ENCODE measurements around the gene SLC22A25.

Gene SLC22A25

DNA sequence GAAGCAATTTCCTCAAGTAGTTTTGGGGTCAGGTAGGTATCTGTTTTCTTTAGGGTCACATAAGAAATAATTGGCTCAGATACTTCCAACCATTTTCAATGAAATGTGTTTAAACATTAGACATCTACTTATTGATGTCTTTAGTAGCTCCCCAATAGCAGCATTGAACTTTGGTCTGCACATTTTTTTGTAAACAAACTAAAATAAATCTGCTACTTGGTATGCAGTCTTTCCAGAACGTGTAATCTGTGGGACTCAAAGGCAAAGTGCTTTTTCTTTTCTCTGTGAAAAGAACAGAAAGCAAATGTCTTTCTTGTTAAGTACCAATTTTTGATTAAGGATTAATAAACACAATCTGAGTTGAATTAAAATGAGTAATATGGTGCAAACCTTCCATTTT lies 13.6 kb downstream of the SLC22A25 start:
- DNase-seq: no peak

DNA sequence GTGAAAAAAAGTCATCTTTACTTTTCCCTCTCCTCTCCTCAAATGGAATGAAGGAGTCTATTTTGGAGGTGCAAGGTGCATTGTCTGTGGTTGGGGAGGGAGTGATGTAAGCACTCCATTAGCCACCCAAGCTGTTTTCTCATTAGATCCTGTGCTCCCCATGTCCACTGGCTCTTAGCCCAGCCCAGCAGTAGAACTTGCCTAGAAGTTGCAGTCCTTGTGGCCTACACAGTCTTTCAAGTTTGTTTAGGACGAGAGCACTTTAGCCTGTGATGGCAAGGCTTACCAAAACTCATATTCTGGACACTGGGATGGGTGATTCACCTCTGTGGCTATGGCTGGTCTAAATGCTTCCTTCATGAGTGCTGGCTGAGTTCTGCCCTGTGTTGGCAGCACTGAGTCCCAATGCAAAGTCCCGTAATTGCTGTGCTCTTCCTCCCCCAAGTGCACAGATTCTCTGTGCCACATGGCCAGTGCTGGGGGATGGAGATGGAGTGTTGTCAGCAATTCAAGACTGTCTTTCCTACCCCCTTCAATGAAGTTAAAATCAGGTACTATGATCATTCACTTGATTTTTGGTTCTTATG lies 15.8 kb downstream of the SLC22A25 start:
- no peak for DNase-seq

DNA sequence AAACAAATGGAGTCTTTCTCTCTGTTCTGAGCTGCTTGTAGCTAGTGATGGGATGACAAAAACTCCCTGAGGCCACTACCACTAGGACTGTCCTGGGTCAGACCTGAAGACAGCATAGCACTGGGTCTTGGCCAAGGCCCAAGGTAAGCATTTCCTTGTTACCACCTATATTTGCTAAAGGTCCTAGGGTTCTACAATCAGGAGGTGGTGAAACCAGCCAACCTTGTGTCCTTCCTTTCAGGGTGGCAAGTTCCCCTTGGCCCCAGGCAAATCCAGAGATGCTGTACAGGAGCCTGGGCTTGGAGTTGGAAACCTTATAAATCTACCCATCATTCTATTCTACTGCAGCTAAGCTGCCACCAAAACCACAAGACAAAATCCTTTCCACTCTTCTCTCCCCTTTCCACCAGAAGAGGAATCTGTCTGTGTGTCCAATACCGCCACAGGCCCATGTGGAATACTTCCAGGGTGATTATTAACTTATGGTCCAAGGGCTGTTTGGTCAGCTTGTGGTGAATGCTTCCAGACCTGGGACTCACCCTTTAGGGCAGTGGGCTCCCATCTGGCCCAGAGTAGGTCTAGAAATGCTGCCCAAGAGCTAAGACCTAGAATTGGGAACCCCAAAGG lies 16.8 kb downstream of the SLC22A25 start:
- no peak for DNase-seq

DNA sequence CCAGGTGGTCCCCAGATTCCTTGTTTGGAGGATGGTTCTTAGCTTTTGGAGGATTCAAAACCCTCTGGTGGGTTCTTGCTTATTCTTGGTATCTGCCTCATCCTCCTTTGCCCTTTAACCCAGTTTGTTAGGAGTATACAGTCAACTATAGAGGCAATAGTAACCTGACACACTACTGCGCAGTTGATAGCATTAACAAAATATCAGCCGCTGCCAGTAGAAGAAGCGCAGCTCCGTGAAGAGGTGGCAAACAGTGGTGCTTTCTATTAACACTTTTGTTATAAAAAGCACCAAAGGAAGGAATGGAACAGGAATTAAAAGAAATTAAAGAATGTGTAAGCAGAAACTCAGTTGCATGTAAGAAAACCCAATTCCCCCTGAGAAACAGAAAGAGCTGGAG lies 29.3 kb downstream of the SLC22A25 start:
- no peak for DNase-seq

DNA sequence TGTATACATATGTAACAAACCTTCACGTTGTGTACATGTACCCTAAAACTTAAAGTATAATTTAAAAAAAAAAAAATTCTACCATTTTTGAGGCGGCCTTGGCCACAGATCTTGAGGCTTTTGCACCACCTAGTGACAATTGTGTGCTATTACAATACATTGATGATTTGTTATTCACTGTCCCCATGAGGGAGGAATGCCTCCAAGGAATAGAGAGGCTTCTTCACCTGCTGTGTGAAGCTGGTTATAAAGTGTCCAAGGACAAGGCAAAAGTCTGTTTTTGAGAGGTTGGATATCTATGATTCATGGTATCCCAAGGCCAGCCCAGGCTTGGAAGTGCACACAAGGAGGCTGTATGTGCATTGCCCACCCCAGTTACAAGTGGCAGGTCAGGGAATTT lies 30.7 kb downstream of the SLC22A25 start:
- DNase-seq: no peak

DNA sequence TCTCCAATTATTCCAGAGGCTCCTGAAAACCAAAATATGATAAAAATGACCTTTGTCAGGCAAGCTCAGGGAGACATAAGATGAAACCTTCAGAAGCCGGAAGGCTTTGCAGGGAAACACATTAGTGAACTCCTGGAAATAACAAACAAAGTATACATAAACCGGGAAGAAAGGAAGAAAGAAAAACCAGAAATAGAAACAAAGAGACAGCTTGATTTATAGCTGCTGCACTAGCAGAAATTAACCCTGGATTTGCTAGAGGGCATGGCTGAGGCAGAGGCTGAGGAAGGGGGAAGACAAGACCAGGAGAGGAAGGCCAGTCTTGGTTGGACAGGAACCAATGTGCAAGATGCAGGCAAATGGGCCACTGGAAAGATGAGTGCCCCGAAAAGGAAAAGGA lies 33.3 kb downstream of the SLC22A25 start:
- no peak for DNase-seq

All from NCI-H187 (cell line).